HepG2 (cell line): ENCODE measurements around the gene DGUOK. TPM values are rescaled to one million over a fixed set of nuclear protein-coding genes. Genes with fewer than 3 reads are reported as not detected.

Experiments
- ATF4 ChIP-seq, 2 experiments: fragments of 450-650 bp in 1 of 2; sonication (generic) in 1 of 2; formaldehyde crosslinking; IDR thresholded peaks; 2 replicates each; pipeline versions ENCODE4 v1.5.0 to v1.8.0; 2020 to 2022; ENCODE audit warnings: mild to moderate bottlenecking in 1 of 2, missing genetic modification reagents in 1 of 2
- CBX5 ChIP-seq: sonication (generic); formaldehyde crosslinking; IDR thresholded peaks from 2 replicates; pipeline ENCODE4 v1.4.0; 2020; ENCODE audit warnings: missing genetic modification reagents, borderline replicate concordance
- HIVEP1 ChIP-seq: sonication (generic); formaldehyde crosslinking; IDR thresholded peaks from 2 replicates; pipeline ENCODE4 v1.4.0; 2020; ENCODE audit warnings: mild to moderate bottlenecking, missing genetic modification reagents
- MTF1 ChIP-seq: sonication (generic); formaldehyde crosslinking; IDR thresholded peaks from 2 replicates; pipeline ENCODE4 v1.5.0; 2020; ENCODE audit warnings: missing genetic modification reagents
- MXD3 ChIP-seq: IDR thresholded peaks from 2 replicates; pipeline ENCODE4 v1.6.1; 2016; ENCODE audit warnings: mild to moderate bottlenecking, missing biosample characterization, missing genetic modification reagents
- POGK ChIP-seq: sonication (generic); formaldehyde crosslinking; conservative IDR thresholded peaks from 2 replicates; pipeline ENCODE4 v1.8.0; 2022; ENCODE audit warnings: mild to moderate bottlenecking, moderate library complexity, missing genetic modification reagents
- PRDM15 ChIP-seq: sonication (generic); formaldehyde crosslinking; IDR thresholded peaks from 2 replicates; pipeline ENCODE4 v1.4.0; 2020; ENCODE audit warnings: missing genetic modification reagents
- RELA ChIP-seq: sonication (generic); formaldehyde crosslinking; IDR thresholded peaks from 2 replicates; pipeline ENCODE4 v1.4.0; 2020; ENCODE audit warnings: missing genetic modification reagents
- TCF12 ChIP-seq, 2 experiments: fragments of 450-650 bp in 1 of 2; sonication (generic) in 1 of 2; formaldehyde crosslinking in 1 of 2; IDR thresholded peaks; 2 replicates each; pipeline versions ENCODE4 v1.6.1 to v1.8.0; 2017 to 2022; ENCODE audit warnings: antibody characterized with exemption in 1 of 2, mild to moderate bottlenecking in 1 of 2, missing genetic modification reagents in 1 of 2, moderate library complexity in 1 of 2
- ZBTB37 ChIP-seq: sonication (generic); formaldehyde crosslinking; IDR thresholded peaks from 2 replicates; pipeline ENCODE4 v1.4.0; 2020; ENCODE audit warnings: mild to moderate bottlenecking, missing genetic modification reagents
- ZBTB8A ChIP-seq: sonication (generic); formaldehyde crosslinking; IDR thresholded peaks from 2 replicates; pipeline ENCODE4 v1.4.0; 2020; ENCODE audit warnings: mild to moderate bottlenecking, low read depth, missing genetic modification reagents, borderline replicate concordance
- ZFP62 ChIP-seq: sonication (generic); formaldehyde crosslinking; IDR thresholded peaks from 2 replicates; pipeline ENCODE4 v1.4.0; 2020; ENCODE audit warnings: missing genetic modification reagents
- ZNF232 ChIP-seq: sonication (generic); formaldehyde crosslinking; IDR thresholded peaks from 2 replicates; pipeline ENCODE4 v1.4.0; 2020; ENCODE audit warnings: missing genetic modification reagents, borderline replicate concordance
- ZNF558 ChIP-seq: sonication (generic); formaldehyde crosslinking; IDR thresholded peaks from 2 replicates; pipeline ENCODE4 v1.9.0; 2022; ENCODE audit warnings: mild to moderate bottlenecking, missing genetic modification reagents, borderline replicate concordance
- ZNF605 ChIP-seq: sonication (generic); formaldehyde crosslinking; IDR thresholded peaks from 2 replicates; pipeline ENCODE4 v1.8.0; 2022; ENCODE audit warnings: mild to moderate bottlenecking, missing genetic modification reagents
- ZNF737 ChIP-seq: sonication (generic); formaldehyde crosslinking; IDR thresholded peaks from 2 replicates; pipeline ENCODE4 v1.5.0; 2020; ENCODE audit warnings: missing genetic modification reagents, mild to moderate bottlenecking, borderline replicate concordance
- ZNF75D ChIP-seq: sonication (generic); formaldehyde crosslinking; IDR thresholded peaks from 2 replicates; pipeline ENCODE4 v1.8.1; 2023; ENCODE audit warnings: missing genetic modification reagents, mild to moderate bottlenecking, borderline replicate concordance
- ZSCAN21 ChIP-seq: sonication (generic); formaldehyde crosslinking; IDR thresholded peaks from 2 replicates; pipeline ENCODE4 v1.8.0; 2022; ENCODE audit warnings: mild to moderate bottlenecking, missing genetic modification reagents, moderate library complexity, borderline replicate concordance
- polyA plus RNA-seq, 8 experiments: library from polyadenylated mRNA; depleted of rRNA in 3 of 8; stranded (reverse) in 7 of 8; unstranded in 1 of 8; fragments of >200 nt; fragmentation: Illumina TruSeq in 4 of 8; extraction: Trizol in 4 of 8; gene quantifications; 2 replicates each; pipeline versions ENCODE4 v1.2.1 to v1.2.3, GENCODE V29; 2011 to 2016; ENCODE audit warnings: low read depth in 4 of 8, missing spikeins in 1 of 8, mixed read lengths in 1 of 8; ENCODE audit not compliant: insufficient read depth in 1 of 8
- total RNA-seq, 5 experiments: library from RNA; depleted of rRNA; stranded (reverse); fragments of >200 nt; fragmentation: Illumina TruSeq; extraction: Trizol; gene quantifications; 2 replicates each; pipeline ENCODE4 v1.2.3, GENCODE V29; 2016; ENCODE audit warnings: low read depth in 1 of 5

Gene DGUOK
- total and polyA plus RNA-seq, 2 of the 13 experiments (the other 11 are each of a cell fraction or from before 2014, with no cell fraction given): 105 to 137 TPM

- TF ChIP-seq ZNF605 (CRISPR knock-in tag) (no peak; the same call in 1 of the 2 replicates), ZNF232 (CRISPR knock-in tag) (peak; percentile 57; the same call in 1 of the 2 replicates), CBX5 (CRISPR knock-in tag) (no peak), RELA (CRISPR knock-in tag) (no peak), ZNF558 (CRISPR knock-in tag) (0 out of 2 replicates have a peak, but pooled peaks have one; percentile 46), ZBTB37 (CRISPR knock-in tag) (0 out of 2 replicates have a peak, but pooled peaks have one; percentile 34), ZNF75D (CRISPR knock-in tag) (no peak), MTF1 (CRISPR knock-in tag) (no peak), MXD3 (CRISPR knock-in tag) (0 out of 2 replicates have a peak, but pooled peaks have one; percentile 18), ZFP62 (CRISPR knock-in tag) (no peak), ZSCAN21 (CRISPR knock-in tag) (0 out of 2 replicates have a peak, but pooled peaks have one; percentile 49), HIVEP1 (CRISPR knock-in tag) (peak; percentile 11; the same call in 1 of the 2 replicates), ATF4 (CRISPR knock-in tag; IDR thresholded peaks at IDR 0.05) (no peak), ZNF737 (CRISPR knock-in tag) (peak; percentile 8), ZBTB8A (no peak), POGK (CRISPR knock-in tag) (0 out of 2 replicates have a peak, but pooled peaks have one; percentile 11), PRDM15 (CRISPR knock-in tag) (0 out of 2 replicates have a peak, but pooled peaks have one; percentile 9), TCF12 (IDR thresholded peaks at IDR 0.05) (no peak), TCF12 (CRISPR knock-in tag; IDR thresholded peaks at IDR 0.05) (0 out of 2 replicates have a peak, but pooled peaks have one; percentile 4)
These were observed 56.9 kb downstream of the DGUOK start (continued) for GRCh38 chr2:73983322-73984202.
